Mesothelial cell of epicardium (in vitro differentiated cells): ENCODE results near the gene GJA3. TPM values are rescaled to one million over a fixed set of nuclear protein-coding genes. Genes with fewer than 3 reads are reported as not detected.

ENCODE experiments used
- DNase-seq, 2 experiments: peaks; one replicate each; pipeline ENCODE4 v3.0.0; 2021; ENCODE audit warnings: low spot score in 2 of 2; ENCODE audit not compliant: unreplicated experiment in 2 of 2
- H3K27ac Mint-ChIP-seq: 2 replicates; pipeline ENCODE4 v1.8.0; 2021; ENCODE audit warnings: mixed read lengths
- H3K27me3 Mint-ChIP-seq: 2 replicates; pipeline ENCODE4 v1.8.0; 2021; ENCODE audit warnings: low read depth, mixed read lengths
- H3K36me3 Mint-ChIP-seq: 2 replicates; pipeline ENCODE4 v1.8.0; 2021; ENCODE audit warnings: mixed read lengths
- H3K4me1 Mint-ChIP-seq: 2 replicates; pipeline ENCODE4 v1.8.0; 2021; ENCODE audit warnings: mixed read lengths
- H3K4me3 Mint-ChIP-seq: 2 replicates; pipeline ENCODE4 v1.8.0; 2021; ENCODE audit warnings: mild to moderate bottlenecking, moderate library complexity, mixed read lengths
- H3K9me3 Mint-ChIP-seq: 2 replicates; pipeline ENCODE4 v1.8.0; 2021; ENCODE audit warnings: mixed read lengths
- total RNA-seq: library from RNA; stranded (reverse); gene quantifications from 3 replicates; pipeline ENCODE4 v1.2.1, GENCODE V29; 2021
- TF ChIP-seq, protein P1 (sequence below): fragments of 200-600 bp; sonication (generic); IDR thresholded peaks from one replicate; pipeline ENCODE4 v1.5.0; 2021; ENCODE audit warnings: antibody characterized with exemption; ENCODE audit not compliant: unreplicated experiment

GJA3 gene
- total RNA-seq, 1 donor from 2014 or later = 5.3 TPM

- Mint-ChIP-seq H3K27me3 (peaks cover 10% of the 10 kb centered on the region), H3K36me3 (no peaks in the 10 kb centered on the region), H3K4me3 (no peak overlapping the region), H3K27ac (no peak overlapping the region), H3K4me1 (peaks cover 3% of the 10 kb centered on the region), H3K9me3 (no peaks in the 10 kb centered on the region)
- TF ChIP-seq, protein P1, sequence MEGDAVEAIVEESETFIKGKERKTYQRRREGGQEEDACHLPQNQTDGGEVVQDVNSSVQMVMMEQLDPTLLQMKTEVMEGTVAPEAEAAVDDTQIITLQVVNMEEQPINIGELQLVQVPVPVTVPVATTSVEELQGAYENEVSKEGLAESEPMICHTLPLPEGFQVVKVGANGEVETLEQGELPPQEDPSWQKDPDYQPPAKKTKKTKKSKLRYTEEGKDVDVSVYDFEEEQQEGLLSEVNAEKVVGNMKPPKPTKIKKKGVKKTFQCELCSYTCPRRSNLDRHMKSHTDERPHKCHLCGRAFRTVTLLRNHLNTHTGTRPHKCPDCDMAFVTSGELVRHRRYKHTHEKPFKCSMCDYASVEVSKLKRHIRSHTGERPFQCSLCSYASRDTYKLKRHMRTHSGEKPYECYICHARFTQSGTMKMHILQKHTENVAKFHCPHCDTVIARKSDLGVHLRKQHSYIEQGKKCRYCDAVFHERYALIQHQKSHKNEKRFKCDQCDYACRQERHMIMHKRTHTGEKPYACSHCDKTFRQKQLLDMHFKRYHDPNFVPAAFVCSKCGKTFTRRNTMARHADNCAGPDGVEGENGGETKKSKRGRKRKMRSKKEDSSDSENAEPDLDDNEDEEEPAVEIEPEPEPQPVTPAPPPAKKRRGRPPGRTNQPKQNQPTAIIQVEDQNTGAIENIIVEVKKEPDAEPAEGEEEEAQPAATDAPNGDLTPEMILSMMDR = no peak
- DNase-seq = no peak
These were observed 30.2 kb downstream of the GJA3 start for GRCh38 chr13:20130652-20131051.

GRCh38 chr13:20130012-20130411, 30.8 kb downstream of the GJA3 start:
- Mint-ChIP-seq H3K9me3 (no peaks in the 10 kb centered on the region), H3K36me3 (no peaks in the 10 kb centered on the region), H3K27ac (no peak overlapping the region), H3K27me3 (peaks cover 11% of the 10 kb centered on the region), H3K4me3 (no peak overlapping the region), H3K4me1 (peaks cover 5% of the 10 kb centered on the region)
- DNase-seq = no peak
- TF ChIP-seq, protein P1 = no peak

GRCh38 chr13:20129076-20129475, 31.8 kb downstream of the GJA3 start:
- H3K27ac Mint-ChIP-seq = no peak overlapping the region
- H3K4me3 Mint-ChIP-seq = peak overlapping the region; percentile 65
- no peaks in the 10 kb centered on the region for H3K36me3 Mint-ChIP-seq
- peaks cover 16% of the 10 kb centered on the region for H3K27me3 Mint-ChIP-seq
- no peak for DNase-seq
- no peaks in the 10 kb centered on the region for H3K9me3 Mint-ChIP-seq
- TF ChIP-seq, protein P1 = no peak
- peaks cover 5% of the 10 kb centered on the region for H3K4me1 Mint-ChIP-seq

DNA sequence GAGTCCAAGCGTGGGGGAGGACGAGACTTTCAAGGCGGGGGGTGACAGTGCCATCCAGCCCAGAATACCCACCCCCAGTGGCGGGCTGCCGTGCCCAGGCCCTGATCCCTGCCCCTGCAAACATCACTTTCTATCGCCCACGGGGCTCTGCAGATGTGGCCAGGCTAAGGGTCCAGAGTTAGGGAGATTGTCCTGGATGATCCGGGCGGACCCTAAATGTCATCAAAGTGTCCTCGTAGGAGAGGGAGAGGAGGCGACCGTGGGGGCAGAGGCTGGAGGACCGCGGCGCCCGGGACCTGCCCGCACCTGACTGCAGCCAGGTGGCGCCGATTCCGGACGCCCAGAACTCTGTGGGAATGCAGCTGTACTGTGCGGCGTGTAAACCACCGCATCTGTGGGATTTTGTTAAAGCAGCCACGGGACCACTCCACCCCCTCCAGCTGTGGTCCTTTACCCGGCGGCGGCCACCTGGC, 32.4 kb downstream of the GJA3 start:
- no peak for DNase-seq
- Mint-ChIP-seq H3K4me3 (peak overlapping the region; percentile 65), H3K27ac (no peak overlapping the region), H3K36me3 (no peaks in the 10 kb centered on the region), H3K9me3 (no peaks in the 10 kb centered on the region), H3K27me3 (peaks cover 16% of the 10 kb centered on the region), H3K4me1 (peaks cover 5% of the 10 kb centered on the region)
- TF ChIP-seq, protein P1 = no peak

GRCh38 chr13:20127562-20128458, 33.0 kb downstream of the GJA3 start:
- Mint-ChIP-seq H3K4me1 (peaks cover 5% of the 10 kb centered on the region), H3K27ac (no peak overlapping the region), H3K36me3 (no peaks in the 10 kb centered on the region), H3K9me3 (no peaks in the 10 kb centered on the region), H3K27me3 (peaks cover 13% of the 10 kb centered on the region), H3K4me3 (peak overlapping the region; percentile 65)
- TF ChIP-seq, protein P1 = no peak
- peak in 1 of 2 experiments; percentile 62 for DNase-seq
